ENCODE results near the gene RNF10. TPM values are rescaled to one million over a fixed set of nuclear protein-coding genes. Genes with fewer than 3 reads are reported as not detected.

Gene RNF10
- total and polyA plus RNA-seq, 2 of the 4 experiments (the other 2 are of a cell fraction): 44.4 to 95.0 TPM

DNA sequence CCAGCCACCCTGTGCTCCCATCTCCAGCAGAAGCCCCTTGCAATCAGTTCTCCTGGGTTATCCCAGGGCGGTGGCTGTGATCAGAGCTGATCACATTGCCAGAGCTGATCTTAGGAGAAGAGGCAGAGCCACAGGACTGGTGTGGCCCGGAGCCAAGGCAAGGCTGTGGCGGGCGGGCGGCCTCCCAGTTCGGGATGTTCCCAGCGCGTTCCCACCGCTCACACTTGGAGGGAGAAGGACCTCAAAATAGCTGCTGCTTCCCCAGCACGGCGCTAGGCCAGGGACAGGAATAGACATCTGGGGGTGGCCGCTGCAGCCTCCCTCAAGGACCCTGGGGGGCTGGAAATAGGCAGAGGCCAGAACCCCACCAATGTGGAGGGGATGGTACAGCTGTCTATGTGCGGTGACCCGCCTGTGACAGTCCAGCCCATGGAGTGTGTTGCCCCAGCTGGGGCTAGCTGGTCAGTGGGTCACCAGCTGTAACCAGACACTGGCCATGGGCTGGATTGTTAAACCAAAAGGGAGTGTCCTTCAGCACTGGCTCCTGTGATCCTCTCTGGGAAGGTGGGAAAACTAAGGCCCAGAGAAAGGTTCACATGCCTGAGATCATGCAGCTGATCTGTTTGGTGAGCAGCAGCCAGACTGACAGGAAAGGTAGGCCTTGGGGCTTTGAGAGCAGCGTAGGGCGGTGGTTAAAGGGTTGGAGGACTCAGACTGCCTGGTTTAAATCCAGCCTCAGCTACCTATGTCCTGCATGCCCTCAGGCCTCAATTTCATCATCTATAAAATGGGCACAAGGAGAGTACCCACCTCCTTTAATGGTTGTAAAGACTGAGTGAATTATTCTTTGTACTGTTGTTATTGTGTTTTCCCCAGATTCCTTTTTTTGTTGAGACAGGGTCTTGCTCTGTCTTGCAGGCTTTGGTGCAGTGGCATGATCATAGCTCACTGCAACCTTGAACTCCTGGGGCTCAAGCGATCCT lies 55.1 kb downstream of the RNF10 start:
- H4K5ac ChIP-seq (ENCODE audit: low read depth, low read length): no peak overlapping the region
- H4K20me1 ChIP-seq (ENCODE audit: insufficient read depth, low read length): no peaks in the 10 kb centered on the region
- DNase-seq (no peak), ATAC-seq (ENCODE audit: low read depth) (no peak)
- H2AFZ ChIP-seq (replicated peaks; ENCODE audit: low read length, poor library complexity): no peak overlapping the region
- H3K23ac ChIP-seq (ENCODE audit: low read depth, low read length): no peak overlapping the region
- no peak overlapping the region for H3K18ac ChIP-seq (ENCODE audit: low read depth, low read length)
- no peaks in the 10 kb centered on the region for H3K9me3 ChIP-seq (ENCODE audit: control insufficient read depth, insufficient read depth, low read length)
- no TSS peak for BruUV-seq (replicated peaks)
- no peak overlapping the region for H2BK120ac ChIP-seq (ENCODE audit: low read depth, low read length)
- no peaks in the 10 kb centered on the region for H3K9me1 ChIP-seq (ENCODE audit: insufficient read depth, low read length)
- H2AK5ac ChIP-seq (ENCODE audit: low read depth, low read length): no peak overlapping the region
- H3K14ac ChIP-seq (replicated peaks; ENCODE audit: low read depth, low read length): no peak overlapping the region
- H2BK15ac ChIP-seq (ENCODE audit: low read depth, low read length): no peak overlapping the region
- 68% methylated on average over 5 of the region's 17 CpGs; no CpG with 5 or more reads in 1 of the 2 experiments for WGBS, 2 experiments (ENCODE audit: extremely low coverage in 2 of 2, insufficient read length in 1 of 2)
- no peak overlapping the region for H2BK5ac ChIP-seq (ENCODE audit: low read depth, low read length, poor library complexity, severe bottlenecking)
- H3K4me3 ChIP-seq (ENCODE audit: insufficient read depth, low read depth, low read length): no peak overlapping the region
- H3K9ac ChIP-seq (ENCODE audit: low read depth, low read length): no peak overlapping the region
- no peak overlapping the region for H3K27ac ChIP-seq (ENCODE audit: insufficient read depth, low read length)
- H3K79me1 ChIP-seq (ENCODE audit: low read depth in 1 of 2, low read length in 2 of 2): no peaks in the 10 kb centered on the region
- no peak overlapping the region for H4K8ac ChIP-seq (ENCODE audit: low read depth in 2 of 2, low read length in 2 of 2)
- CTCF ChIA-PET: interaction anchor here (0.5 kb wide), 1 partner anchor 355 kb away, joined by 3 read pairs; no protein-coding TSS in a partner anchor
- no peaks in the 10 kb centered on the region for H3K4me1 ChIP-seq (ENCODE audit: control insufficient read depth, insufficient read depth, low read length)
- no peak overlapping the region for H3K56ac ChIP-seq (ENCODE audit: extremely low read depth, insufficient read depth, low read length)
- H3K36me3 ChIP-seq (ENCODE audit: control insufficient read depth, insufficient read depth, low read length): no peaks in the 10 kb centered on the region
- peaks cover 45% of the 10 kb centered on the region for H3K27me3 ChIP-seq (ENCODE audit: control insufficient read depth, insufficient read depth, low read length)
- no peak overlapping the region for H3K4me2 ChIP-seq (ENCODE audit: low read depth, low read length)
- dilution Hi-C loops (cut with HindIII; ENCODE audit: low sequenced_read_pairs, unreplicated experiment): no loop called here
- POLR2A ChIA-PET (ENCODE audit: unreplicated experiment): no interaction called here
- H2AK9ac ChIP-seq (replicated peaks; ENCODE audit: low read depth, low read length, poor library complexity): no peak overlapping the region
- no peak overlapping the region for H2BK20ac ChIP-seq (ENCODE audit: low read depth, low read length)
- in situ Hi-C loops (cut with MboI; ENCODE audit: low sequenced_read_pairs): no loop called here
- intact Hi-C loops (cut with micrococcal nuclease): no loop called here
- H3K4ac ChIP-seq (ENCODE audit: low read depth, low read length): no peak overlapping the region
- H4K91ac ChIP-seq (ENCODE audit: insufficient read depth, low read depth, low read length): no peak overlapping the region
- no peak for TF ChIP-seq FOS (IDR thresholded peaks at IDR 0.05; ENCODE audit: low read depth, low read length)
- TF ChIP-seq NFE2L2 (IDR thresholded peaks at IDR 0.05; ENCODE audit: low read depth, low read length): no peak
- no peak for TF ChIP-seq MAFK (IDR thresholded peaks at IDR 0.05; ENCODE audit: low read depth, low read length)
- no peak for TF ChIP-seq POLR2A (IDR thresholded peaks at IDR 0.05; ENCODE audit: low read depth, low read length)
- TF ChIP-seq BHLHE40 (IDR thresholded peaks at IDR 0.05; ENCODE audit: low read depth, low read length): no peak
- TF ChIP-seq, protein P1, sequence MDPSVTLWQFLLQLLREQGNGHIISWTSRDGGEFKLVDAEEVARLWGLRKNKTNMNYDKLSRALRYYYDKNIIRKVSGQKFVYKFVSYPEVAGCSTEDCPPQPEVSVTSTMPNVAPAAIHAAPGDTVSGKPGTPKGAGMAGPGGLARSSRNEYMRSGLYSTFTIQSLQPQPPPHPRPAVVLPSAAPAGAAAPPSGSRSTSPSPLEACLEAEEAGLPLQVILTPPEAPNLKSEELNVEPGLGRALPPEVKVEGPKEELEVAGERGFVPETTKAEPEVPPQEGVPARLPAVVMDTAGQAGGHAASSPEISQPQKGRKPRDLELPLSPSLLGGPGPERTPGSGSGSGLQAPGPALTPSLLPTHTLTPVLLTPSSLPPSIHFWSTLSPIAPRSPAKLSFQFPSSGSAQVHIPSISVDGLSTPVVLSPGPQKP (IDR thresholded peaks at IDR 0.05; ENCODE audit: borderline replicate concordance, low read depth, low read length): no peak
- TF ChIP-seq RAD21 (IDR thresholded peaks at IDR 0.05; ENCODE audit: low read length): no peak
- TF ChIP-seq CHD1 (IDR thresholded peaks at IDR 0.05; ENCODE audit: low read depth, low read length): no peak
- no peak for TF ChIP-seq MAZ (IDR thresholded peaks at IDR 0.05; ENCODE audit: borderline replicate concordance, low read depth, low read length)
- TF ChIP-seq RCOR1 (IDR thresholded peaks at IDR 0.05; ENCODE audit: insufficient replicate concordance, low read length): no peak
- TF ChIP-seq, protein P2, sequence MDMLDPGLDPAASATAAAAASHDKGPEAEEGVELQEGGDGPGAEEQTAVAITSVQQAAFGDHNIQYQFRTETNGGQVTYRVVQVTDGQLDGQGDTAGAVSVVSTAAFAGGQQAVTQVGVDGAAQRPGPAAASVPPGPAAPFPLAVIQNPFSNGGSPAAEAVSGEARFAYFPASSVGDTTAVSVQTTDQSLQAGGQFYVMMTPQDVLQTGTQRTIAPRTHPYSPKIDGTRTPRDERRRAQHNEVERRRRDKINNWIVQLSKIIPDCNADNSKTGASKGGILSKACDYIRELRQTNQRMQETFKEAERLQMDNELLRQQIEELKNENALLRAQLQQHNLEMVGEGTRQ (IDR thresholded peaks at IDR 0.05; ENCODE audit: low read depth, low read length): no peak
- TF ChIP-seq CEBPB (IDR thresholded peaks at IDR 0.05; ENCODE audit: low read depth, low read length): no peak
- no peak for TF ChIP-seq MXI1 (IDR thresholded peaks at IDR 0.05; ENCODE audit: borderline replicate concordance, low read depth, low read length)
- no peak for TF ChIP-seq RFX5 (IDR thresholded peaks at IDR 0.05; ENCODE audit: low read depth, low read length)
- TF ChIP-seq, protein P3, sequence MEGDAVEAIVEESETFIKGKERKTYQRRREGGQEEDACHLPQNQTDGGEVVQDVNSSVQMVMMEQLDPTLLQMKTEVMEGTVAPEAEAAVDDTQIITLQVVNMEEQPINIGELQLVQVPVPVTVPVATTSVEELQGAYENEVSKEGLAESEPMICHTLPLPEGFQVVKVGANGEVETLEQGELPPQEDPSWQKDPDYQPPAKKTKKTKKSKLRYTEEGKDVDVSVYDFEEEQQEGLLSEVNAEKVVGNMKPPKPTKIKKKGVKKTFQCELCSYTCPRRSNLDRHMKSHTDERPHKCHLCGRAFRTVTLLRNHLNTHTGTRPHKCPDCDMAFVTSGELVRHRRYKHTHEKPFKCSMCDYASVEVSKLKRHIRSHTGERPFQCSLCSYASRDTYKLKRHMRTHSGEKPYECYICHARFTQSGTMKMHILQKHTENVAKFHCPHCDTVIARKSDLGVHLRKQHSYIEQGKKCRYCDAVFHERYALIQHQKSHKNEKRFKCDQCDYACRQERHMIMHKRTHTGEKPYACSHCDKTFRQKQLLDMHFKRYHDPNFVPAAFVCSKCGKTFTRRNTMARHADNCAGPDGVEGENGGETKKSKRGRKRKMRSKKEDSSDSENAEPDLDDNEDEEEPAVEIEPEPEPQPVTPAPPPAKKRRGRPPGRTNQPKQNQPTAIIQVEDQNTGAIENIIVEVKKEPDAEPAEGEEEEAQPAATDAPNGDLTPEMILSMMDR (conservative IDR thresholded peaks at IDR 0.05; ENCODE audit: low read depth, low read length): no peak

Data from IMR-90 (cell line).